Activated T-helper 1 cell treated with anti-CD3 and anti-CD28 coated beads, Interleukin-2, amount 50 U/mL, for 16 hours (primary cell): ENCODE results near the gene SLC25A21.
"Not testable (repeated sequence)": the region's sequence is repeated elsewhere in the genome, so short reads cannot be mapped to it uniquely, and the experiment has no call there.

Experiments
- DNase-seq, 2 donors: peaks; one replicate each; pipeline ENCODE4 v3.0.0-alpha.2; 2020; ENCODE audit warnings: low read depth in 1 of 2, low spot score in 1 of 2

Gene SLC25A21

GRCh38 chr14:37091651-37092050, 80.8 kb downstream of the SLC25A21 start:
- no peak for DNase-seq

GRCh38 chr14:37090026-37090425, 82.4 kb downstream of the SLC25A21 start:
- no peak for DNase-seq

- no peak for DNase-seq
Observed at GRCh38 chr14:37089410-37089809, 83.0 kb downstream of the SLC25A21 start.

- DNase-seq, result no peak
Observed at GRCh38 chr14:37088356-37089215, 83.8 kb downstream of the SLC25A21 start.

GRCh38 chr14:37087520-37087919, 84.9 kb downstream of the SLC25A21 start:
- no peak for DNase-seq

- no peak for DNase-seq
Observed at GRCh38 chr14:37083599-37083998, 88.8 kb downstream of the SLC25A21 start.

GRCh38 chr14:37082449-37082848, 90.0 kb downstream of the SLC25A21 start:
- DNase-seq, result no peak

- DNase-seq, result no peak
Observed at GRCh38 chr14:37081856-37082255, 90.5 kb downstream of the SLC25A21 start.

GRCh38 chr14:37081218-37081617, 91.2 kb downstream of the SLC25A21 start:
- DNase-seq, result no peak

- DNase-seq, result no peak
Observed at GRCh38 chr14:37078131-37078530, 94.3 kb downstream of the SLC25A21 start.

GRCh38 chr14:37074320-37074719, 98.1 kb downstream of the SLC25A21 start:
- DNase-seq, result not testable (repeated sequence)

- DNase-seq, result no peak
Observed at GRCh38 chr14:37063467-37064240, 108.8 kb downstream of the SLC25A21 start.

- DNase-seq, result no peak
Observed at GRCh38 chr14:37062191-37062803, 110.1 kb downstream of the SLC25A21 start.

- DNase-seq, result no peak
Observed at GRCh38 chr14:37061697-37062096, 110.7 kb downstream of the SLC25A21 start.

- DNase-seq, result no peak
Observed at GRCh38 chr14:37060496-37061260, 111.7 kb downstream of the SLC25A21 start.

GRCh38 chr14:37057776-37058175, 114.6 kb downstream of the SLC25A21 start:
- no peak for DNase-seq

- DNase-seq, result no peak
Observed at GRCh38 chr14:37056473-37056872, 115.9 kb downstream of the SLC25A21 start.

- no peak for DNase-seq
Observed at GRCh38 chr14:37054869-37055268, 117.5 kb downstream of the SLC25A21 start.

GRCh38 chr14:37054144-37054543, 118.3 kb downstream of the SLC25A21 start:
- no peak for DNase-seq

- DNase-seq, result no peak
Observed at GRCh38 chr14:37051680-37052079, 120.7 kb downstream of the SLC25A21 start.

GRCh38 chr14:37051153-37051552, 121.3 kb downstream of the SLC25A21 start:
- no peak for DNase-seq
